SK-N-SH (cell line): Measurements from ENCODE around the gene HIPK2. TPM values are rescaled to one million over a fixed set of nuclear protein-coding genes. Genes with fewer than 3 reads are reported as not detected.

Source experiments
- CTCF ChIA-PET: fragments of 300-600, 350-600 bp; formaldehyde crosslinking; extraction: SDS; loops from one replicate; lab custom pipeline; 2021; lab: Yijun Ruan, JAX
- POLR2A ChIA-PET: fragments of 350-600 bp; sonication (Branson Sonifier 250); formaldehyde crosslinking; extraction: SDS; loops from one replicate; lab custom pipeline; 2020; ENCODE audit warnings: antibody characterized with exemption, inconsistent platforms; lab: Yijun Ruan, JAX
- DNase-seq: peaks from one replicate; pipeline ENCODE4 v3.0.0; 2012
- H2AFZ ChIP-seq: fragments of 200-600 bp; sonication (generic); 2 replicates; pipeline ENCODE4 v1.8.1; 2016; ENCODE audit warnings: antibody characterized with exemption, mild to moderate bottlenecking, low read depth
- H3F3A ChIP-seq: fragments of 200-600 bp; sonication (generic); replicated peaks from 2 replicates; pipeline ENCODE3; 2016; ENCODE audit warnings: antibody characterized with exemption, mild to moderate bottlenecking; ENCODE audit not compliant: insufficient read depth
- H3K27ac ChIP-seq, 2 experiments: fragments of 200-500 bp in 1 of 2; fragments of 200-600 bp in 1 of 2; sonication (Bioruptor generic) in 1 of 2; sonication (generic), shearing (Covaris generic) in 1 of 2; 2 replicates each; pipeline versions ENCODE4 v1.5.1 to v1.6.1; 2014 to 2016; ENCODE audit warnings: low read depth in 2 of 2, inconsistent platforms in 1 of 2, low read length in 1 of 2, mild to moderate bottlenecking in 1 of 2, mixed read lengths in 1 of 2
- H3K27me3 ChIP-seq: fragments of 200-600 bp; sonication (generic), shearing (Covaris generic); 2 replicates; pipeline ENCODE4 v1.6.1; 2016; ENCODE audit warnings: mixed run types; ENCODE audit not compliant: insufficient read depth
- H3K36me3 ChIP-seq, 2 experiments: fragments of 200-500 bp in 1 of 2; fragments of 200-600 bp in 1 of 2; sonication (Bioruptor generic) in 1 of 2; sonication (generic) in 1 of 2; replicated peaks in 1 of 2; 2 replicates each; pipeline versions ENCODE3 to v1.5.1; 2014 to 2016; ENCODE audit warnings: low read length in 1 of 2, mild to moderate bottlenecking in 1 of 2; ENCODE audit not compliant: insufficient read depth in 2 of 2, control insufficient read depth in 1 of 2
- H3K4me1 ChIP-seq, 2 experiments: fragments of 200-500 bp in 1 of 2; fragments of 200-600 bp in 1 of 2; sonication (Bioruptor generic) in 1 of 2; sonication (generic), shearing (Covaris generic) in 1 of 2; 2 replicates each; pipeline versions ENCODE4 v1.5.1 to v1.6.1; 2014 to 2016; ENCODE audit warnings: low read depth in 1 of 2, low read length in 1 of 2, mixed run types in 1 of 2; ENCODE audit not compliant: insufficient read depth in 2 of 2, control insufficient read depth in 1 of 2
- H3K4me2 ChIP-seq: fragments of 200-600 bp; sonication (generic), shearing (Covaris generic); 2 replicates; pipeline ENCODE4 v1.6.1; 2017; ENCODE audit warnings: mixed run types
- H3K4me3 ChIP-seq, 2 experiments: fragments of 200-500 bp in 1 of 2; fragments of 200-600 bp in 1 of 2; sonication (Bioruptor generic) in 1 of 2; sonication (generic), shearing (Covaris generic) in 1 of 2; 2 replicates each; pipeline versions ENCODE4 v1.5.1 to v1.8.1; 2014 to 2016; ENCODE audit warnings: low read depth in 2 of 2, inconsistent platforms in 1 of 2, low read length in 1 of 2, mild to moderate bottlenecking in 1 of 2, mixed read lengths in 1 of 2, moderate library complexity in 1 of 2
- H3K79me2 ChIP-seq: fragments of 200-600 bp; sonication (generic); 2 replicates; pipeline ENCODE4 v1.8.1; 2017; ENCODE audit warnings: mild to moderate bottlenecking; ENCODE audit not compliant: insufficient read depth
- H3K9ac ChIP-seq: fragments of 200-600 bp; sonication (generic); 2 replicates; pipeline ENCODE4 v1.6.1; 2017; ENCODE audit warnings: mixed run types
- H3K9me2 ChIP-seq: fragments of 200-600 bp; sonication (generic); 2 replicates; pipeline ENCODE4 v1.6.1; 2017; ENCODE audit warnings: mixed run types
- H3K9me3 ChIP-seq: fragments of 200-600 bp; sonication (generic); 2 replicates; pipeline ENCODE4 v1.6.1; 2017; ENCODE audit warnings: mixed run types, mild to moderate bottlenecking, moderate library complexity
- H4K20me1 ChIP-seq: fragments of 200-600 bp; sonication (generic); 2 replicates; pipeline ENCODE4 v1.6.1; 2017; ENCODE audit warnings: mild to moderate bottlenecking, mixed run types; ENCODE audit not compliant: insufficient read depth
- FOSL2 ChIP-seq: IDR thresholded peaks from 2 replicates; pipeline ENCODE4 v1.4.0; 2012; ENCODE audit warnings: low read depth, mild to moderate bottlenecking, moderate library complexity, borderline replicate concordance
- GABPA ChIP-seq: IDR thresholded peaks from 2 replicates; pipeline ENCODE4 v1.4.0; 2012; ENCODE audit warnings: low read depth, mild to moderate bottlenecking
- JUND ChIP-seq: IDR thresholded peaks from 2 replicates; pipeline ENCODE4 v1.4.0; 2012
- RAD21 ChIP-seq: IDR thresholded peaks from 2 replicates; pipeline ENCODE4 v1.6.1; 2012; ENCODE audit warnings: mild to moderate bottlenecking, low read length
- TAF1 ChIP-seq: IDR thresholded peaks from 2 replicates; pipeline ENCODE4 v1.6.1; 2012; ENCODE audit warnings: low read depth, mild to moderate bottlenecking, low read length, moderate library complexity, borderline replicate concordance
- TCF12 ChIP-seq: IDR thresholded peaks from 2 replicates; pipeline ENCODE4 v1.4.0; 2012
- WGBS: methylation state at CpG from one replicate; pipeline ENCODE4 v1.1.6; 2017; ENCODE audit warnings: low lambda C conversion rate; 5-methylcytosine and 5-hydroxymethylcytosine counted together
- polyA plus RNA-seq, 3 experiments: library from polyadenylated mRNA; depleted of rRNA; stranded (reverse); fragments of >200 nt; gene quantifications; 2 replicates each; pipeline ENCODE4 v1.2.3, GENCODE V29; 2012
- TF ChIP-seq, protein P1 (sequence below): fragments of 150-350 bp; IDR thresholded peaks from 2 replicates; pipeline ENCODE4 v1.6.1; 2016; ENCODE audit warnings: mild to moderate bottlenecking, low read depth, low read length
- TF ChIP-seq, protein P2 (sequence below): IDR thresholded peaks from 2 replicates; pipeline ENCODE4; 2012

HIPK2 gene
- polyA plus RNA-seq, 1 of the 3 experiments (the other 2 are of a cell fraction), result 14.2 TPM

DNA sequence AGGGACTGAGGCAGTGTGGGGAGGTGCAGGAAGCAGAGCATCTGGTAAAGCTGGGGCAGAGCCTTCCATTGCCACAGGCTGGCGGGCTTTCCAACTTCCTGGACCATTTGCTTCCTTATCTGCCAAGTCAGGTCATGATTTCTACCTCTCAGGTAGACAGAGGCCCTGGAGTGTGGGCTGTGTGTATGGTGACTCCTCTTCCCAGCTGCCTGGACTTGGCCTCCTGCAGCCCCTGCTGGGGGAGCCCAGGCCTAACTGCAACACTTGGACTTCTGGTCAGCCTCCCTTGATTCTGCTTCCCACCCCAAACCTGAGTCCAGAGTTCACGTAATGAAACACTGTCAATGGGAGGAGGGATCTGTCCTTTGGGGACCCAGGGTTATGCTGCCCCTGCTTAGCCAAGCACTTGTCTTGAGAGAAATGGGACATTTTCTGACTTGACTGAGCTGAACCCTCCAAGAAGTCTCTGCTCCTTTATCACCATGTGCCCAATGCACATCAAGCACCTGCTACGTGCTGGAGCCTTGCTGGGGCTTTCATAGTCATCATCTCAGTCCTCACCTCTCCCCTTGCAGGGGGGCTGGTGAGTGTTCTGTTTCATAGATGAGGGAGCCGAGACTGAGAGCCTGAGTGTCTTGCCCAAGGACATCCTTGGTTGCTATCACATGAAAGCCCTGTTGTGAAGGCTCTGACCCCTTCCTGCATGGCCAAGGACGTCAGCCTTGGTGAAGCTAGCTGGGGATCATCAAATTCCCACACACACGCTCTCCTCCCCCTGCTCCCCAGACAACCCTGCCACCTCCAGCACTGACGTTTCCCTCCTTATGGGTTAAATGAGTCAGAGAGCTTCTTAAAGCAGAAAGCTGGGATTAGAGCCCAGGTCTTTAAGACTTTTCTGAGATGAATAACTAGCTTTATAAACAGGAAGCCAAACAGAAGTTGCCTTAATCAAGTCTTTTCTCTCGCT lies 250.9 kb downstream of the HIPK2 start:
- CTCF ChIA-PET, result no interaction called here

DNA sequence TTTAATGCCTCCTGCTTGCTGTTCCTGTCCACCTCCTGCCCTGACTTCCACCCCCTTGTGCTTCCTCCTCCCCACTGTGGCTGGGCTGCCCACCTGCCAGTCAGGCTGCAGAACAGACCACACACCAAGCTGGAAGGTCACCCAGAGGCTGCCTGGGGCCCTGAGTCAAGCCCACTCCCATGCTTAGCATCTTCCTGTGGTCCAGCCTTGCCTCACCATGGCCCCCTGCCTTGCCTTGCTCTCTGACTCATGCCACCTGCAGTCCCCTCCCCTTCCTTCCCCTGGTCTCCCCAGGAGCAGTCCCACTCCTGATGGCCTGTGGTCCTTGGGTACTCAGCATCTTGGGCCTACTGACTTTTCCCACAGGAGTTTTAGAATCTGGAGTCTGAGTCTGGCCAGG lies 252.0 kb downstream of the HIPK2 start:
- Histone ChIP-seq H3K79me2 (no peaks in the 10 kb centered on the region), H3K36me3 (no peaks in the 10 kb centered on the region), H4K20me1 (no peaks in the 10 kb centered on the region), H3K27me3 (peaks cover 36% of the 10 kb centered on the region), H3F3A (no peaks in the 10 kb centered on the region), H3K4me2 (no peak overlapping the region), H2AFZ (no peak overlapping the region), H3K9ac (no peak overlapping the region), H3K9me3 (no peaks in the 10 kb centered on the region), H3K4me3 (no peak overlapping the region), H3K4me1 (peaks cover 5 to 7% of the 10 kb centered on the region in 2 experiments; a peak in 1 of 4 replicates), H3K27ac (no peak overlapping the region), H3K9me2 (no peaks in the 10 kb centered on the region)
- no peak for DNase-seq
- no peak for TF ChIP-seq TCF12
- no peak for TF ChIP-seq RAD21
- TF ChIP-seq FOSL2, result no peak
- TF ChIP-seq, protein P1, sequence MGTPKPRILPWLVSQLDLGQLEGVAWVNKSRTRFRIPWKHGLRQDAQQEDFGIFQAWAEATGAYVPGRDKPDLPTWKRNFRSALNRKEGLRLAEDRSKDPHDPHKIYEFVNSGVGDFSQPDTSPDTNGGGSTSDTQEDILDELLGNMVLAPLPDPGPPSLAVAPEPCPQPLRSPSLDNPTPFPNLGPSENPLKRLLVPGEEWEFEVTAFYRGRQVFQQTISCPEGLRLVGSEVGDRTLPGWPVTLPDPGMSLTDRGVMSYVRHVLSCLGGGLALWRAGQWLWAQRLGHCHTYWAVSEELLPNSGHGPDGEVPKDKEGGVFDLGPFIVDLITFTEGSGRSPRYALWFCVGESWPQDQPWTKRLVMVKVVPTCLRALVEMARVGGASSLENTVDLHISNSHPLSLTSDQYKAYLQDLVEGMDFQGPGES, result no peak
- TF ChIP-seq, protein P2, sequence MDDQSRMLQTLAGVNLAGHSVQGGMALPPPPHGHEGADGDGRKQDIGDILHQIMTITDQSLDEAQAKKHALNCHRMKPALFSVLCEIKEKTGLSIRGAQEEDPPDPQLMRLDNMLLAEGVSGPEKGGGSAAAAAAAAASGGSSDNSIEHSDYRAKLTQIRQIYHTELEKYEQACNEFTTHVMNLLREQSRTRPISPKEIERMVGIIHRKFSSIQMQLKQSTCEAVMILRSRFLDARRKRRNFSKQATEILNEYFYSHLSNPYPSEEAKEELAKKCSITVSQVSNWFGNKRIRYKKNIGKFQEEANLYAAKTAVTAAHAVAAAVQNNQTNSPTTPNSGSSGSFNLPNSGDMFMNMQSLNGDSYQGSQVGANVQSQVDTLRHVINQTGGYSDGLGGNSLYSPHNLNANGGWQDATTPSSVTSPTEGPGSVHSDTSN, result no peak
- TF ChIP-seq TAF1, result no peak
- no peak for TF ChIP-seq JUND
- ChIA-PET POLR2A (no interaction called here), CTCF (interaction anchor here (1.1 to 1.2 kb wide), 2 partner anchors 26 to 477 kb away, joined by 3 to 5 read pairs; no protein-coding TSS in a partner anchor)

More for the DNA sequence above, 250.9 kb downstream of the HIPK2 start:
- Histone ChIP-seq H3K79me2 (no peaks in the 10 kb centered on the region), H3K27ac (no peak overlapping the region), H4K20me1 (no peaks in the 10 kb centered on the region), H3K36me3 (no peaks in the 10 kb centered on the region), H3K27me3 (peaks cover 26% of the 10 kb centered on the region), H3F3A (no peaks in the 10 kb centered on the region)
- 58% methylated on average over 7 of the region's 8 CpGs for WGBS
- POLR2A ChIA-PET, result no interaction called here
- TF ChIP-seq FOSL2, result no peak
- no peak for TF ChIP-seq GABPA
- TF ChIP-seq, all 33 proteins: peak for 0
- DNase-seq, result no peak
- peaks cover 5 to 7% of the 10 kb centered on the region in 2 experiments; a peak in 1 of 4 replicates for H3K4me1 ChIP-seq
- H3K9ac ChIP-seq, result no peak overlapping the region
- H3K9me2 ChIP-seq, result no peaks in the 10 kb centered on the region
- H3K4me3 ChIP-seq, result no peak overlapping the region
- H3K9me3 ChIP-seq, result no peaks in the 10 kb centered on the region
- H2AFZ ChIP-seq, result no peak overlapping the region
- H3K4me2 ChIP-seq, result 0 out of 2 replicates have a peak overlapping the region, but pooled peaks have one; percentile 5
